GM12875 (cell line): Measurements from ENCODE around the gene TLE6.
A peak's percentile ranks its signal among the peaks of the same experiment; 100 is the strongest.
"Not testable (repeated sequence)": the region's sequence is repeated elsewhere in the genome, so short reads cannot be mapped to it uniquely, and the experiment has no call there.

ENCODE experiments used
- H3K4me3 ChIP-seq: one replicate; pipeline ENCODE4 v1.5.1; 2011; ENCODE audit warnings: low read depth, low read length, control low read depth
- TF ChIP-seq, protein P1 (sequence below): IDR thresholded peaks from 2 replicates; pipeline ENCODE4 v1.5.1; 2011; ENCODE audit warnings: low read depth, mild to moderate bottlenecking, control low read depth, inconsistent platforms, low read length, moderate library complexity, borderline replicate concordance; ENCODE audit not compliant: insufficient read depth

The TLE6 gene

DNA sequence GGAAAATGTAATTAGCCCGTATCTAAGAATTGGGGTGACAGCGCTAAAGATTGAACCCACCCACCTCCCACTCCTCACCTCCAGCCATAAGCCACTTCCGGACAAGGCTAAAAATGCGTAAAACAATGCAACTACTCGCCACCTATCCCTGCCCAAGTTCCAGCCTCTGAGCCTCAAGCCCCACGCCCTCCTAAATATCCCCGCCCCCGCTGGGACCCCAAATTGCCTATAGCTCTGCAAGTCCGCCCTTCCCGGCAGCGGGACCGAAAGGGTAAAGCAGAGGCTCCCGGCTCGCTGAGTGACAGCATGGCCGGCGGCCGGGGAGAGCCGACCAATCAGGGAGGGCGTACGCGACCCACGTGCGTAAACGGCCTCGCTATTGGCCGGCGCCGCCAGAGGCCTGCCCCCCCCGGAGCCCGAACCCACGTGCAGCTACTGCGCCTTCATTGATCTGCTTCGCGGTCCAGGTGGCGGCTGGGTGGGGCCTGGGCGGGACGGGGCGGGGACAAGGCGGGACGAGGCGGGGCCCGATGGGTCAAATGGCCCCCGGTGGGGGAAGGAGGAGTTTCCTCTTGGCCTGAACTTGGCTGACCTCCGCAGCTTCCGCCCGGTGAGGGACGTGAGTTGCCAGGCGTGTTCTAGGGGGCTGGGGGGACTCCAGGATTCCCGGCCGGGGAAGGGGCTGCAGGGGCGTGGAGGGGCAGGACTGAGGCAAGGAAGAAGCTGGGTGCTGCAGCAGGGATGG is at the start of gene TLE6:
Gene TLE6 (plus strand): TSS at position 564 of the 745 bp plus-strand sequence. CDS start 670 bp downstream, outside the sequence.
- TF ChIP-seq, protein P1, sequence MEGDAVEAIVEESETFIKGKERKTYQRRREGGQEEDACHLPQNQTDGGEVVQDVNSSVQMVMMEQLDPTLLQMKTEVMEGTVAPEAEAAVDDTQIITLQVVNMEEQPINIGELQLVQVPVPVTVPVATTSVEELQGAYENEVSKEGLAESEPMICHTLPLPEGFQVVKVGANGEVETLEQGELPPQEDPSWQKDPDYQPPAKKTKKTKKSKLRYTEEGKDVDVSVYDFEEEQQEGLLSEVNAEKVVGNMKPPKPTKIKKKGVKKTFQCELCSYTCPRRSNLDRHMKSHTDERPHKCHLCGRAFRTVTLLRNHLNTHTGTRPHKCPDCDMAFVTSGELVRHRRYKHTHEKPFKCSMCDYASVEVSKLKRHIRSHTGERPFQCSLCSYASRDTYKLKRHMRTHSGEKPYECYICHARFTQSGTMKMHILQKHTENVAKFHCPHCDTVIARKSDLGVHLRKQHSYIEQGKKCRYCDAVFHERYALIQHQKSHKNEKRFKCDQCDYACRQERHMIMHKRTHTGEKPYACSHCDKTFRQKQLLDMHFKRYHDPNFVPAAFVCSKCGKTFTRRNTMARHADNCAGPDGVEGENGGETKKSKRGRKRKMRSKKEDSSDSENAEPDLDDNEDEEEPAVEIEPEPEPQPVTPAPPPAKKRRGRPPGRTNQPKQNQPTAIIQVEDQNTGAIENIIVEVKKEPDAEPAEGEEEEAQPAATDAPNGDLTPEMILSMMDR: no peak
- H3K4me3 ChIP-seq: peak within 1 kb of the TSS; percentile 57

DNA sequence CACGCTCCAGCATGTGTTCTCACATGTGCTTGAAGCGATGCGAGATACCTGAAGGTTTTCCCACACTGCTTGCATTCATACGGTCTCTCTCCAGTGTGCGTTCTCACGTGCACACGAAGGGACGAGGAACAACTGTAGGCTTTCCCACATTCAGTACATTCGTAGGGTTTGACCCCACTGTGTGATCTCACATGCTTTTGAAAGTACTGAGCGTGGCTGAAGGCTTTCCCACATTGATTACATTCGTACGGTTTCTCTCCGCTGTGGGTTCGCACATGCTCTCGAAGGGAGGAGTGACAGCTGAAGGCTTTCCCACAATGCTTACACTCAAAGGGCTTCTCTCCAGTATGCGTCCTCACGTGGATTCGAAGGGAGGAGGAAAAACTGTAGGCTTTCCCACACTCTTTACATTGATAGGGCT is 43.9 kb upstream of the TLE6 start:
- H3K4me3 ChIP-seq: no peak overlapping the region

DNA sequence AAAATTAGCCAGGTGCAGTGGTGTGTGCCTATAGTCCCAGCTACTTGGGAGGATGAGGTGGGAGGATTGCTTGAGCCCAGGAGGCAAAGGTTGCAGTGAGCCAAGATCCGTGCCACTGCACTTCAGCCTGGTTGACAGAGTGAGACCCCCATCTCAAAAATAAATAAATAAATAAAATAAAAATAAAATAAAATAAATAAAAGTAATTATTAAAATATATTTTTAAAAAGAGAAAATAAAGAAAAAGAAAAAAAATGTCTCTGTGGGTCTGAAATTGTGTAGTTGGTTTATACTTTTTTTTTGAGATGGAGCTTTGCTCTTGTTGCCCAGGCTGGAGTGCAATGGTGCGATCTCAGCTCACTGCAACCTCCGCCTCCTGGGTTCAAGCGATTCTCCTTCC is 41.5 kb upstream of the TLE6 start:
- not testable (repeated sequence) for H3K4me3 ChIP-seq

More for the DNA sequence above, 43.9 kb upstream of the TLE6 start:
- TF ChIP-seq, protein P1: no peak

DNA sequence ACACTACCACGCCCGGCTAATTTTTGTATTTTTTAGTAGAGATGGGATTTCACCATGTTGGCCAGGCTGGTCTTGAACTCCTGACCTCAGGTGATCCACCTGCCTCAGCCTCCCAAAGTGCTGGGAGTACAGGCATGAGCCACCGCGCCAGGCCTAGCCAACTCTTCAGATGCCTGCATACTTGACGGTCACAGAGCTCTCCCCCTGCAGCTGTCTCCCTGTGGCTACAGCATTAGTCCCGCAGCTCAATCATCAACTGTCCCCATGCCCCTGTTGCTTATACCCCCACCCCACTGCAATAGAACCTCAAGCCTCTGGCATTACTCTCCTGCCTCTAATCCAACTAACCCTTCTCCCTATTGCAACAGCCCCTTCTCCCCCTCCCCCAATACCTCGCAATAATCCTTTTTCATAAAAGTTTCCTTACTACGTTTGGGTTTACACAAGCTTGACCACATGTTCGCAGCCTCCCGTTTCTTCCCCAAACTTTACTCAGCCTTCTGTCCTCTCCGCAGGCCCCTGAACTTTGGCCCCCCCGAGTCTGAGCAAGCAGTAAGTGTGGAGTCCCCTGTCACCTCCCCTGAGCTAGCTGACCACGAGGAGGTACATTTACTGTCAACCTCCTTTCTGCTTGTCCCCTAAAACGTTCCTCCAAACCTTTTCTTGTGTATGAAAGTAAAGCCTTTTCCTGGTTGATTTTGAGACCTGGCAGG is 34.3 kb upstream of the TLE6 start:
- no peak overlapping the region for H3K4me3 ChIP-seq
- TF ChIP-seq, protein P1: no peak

DNA sequence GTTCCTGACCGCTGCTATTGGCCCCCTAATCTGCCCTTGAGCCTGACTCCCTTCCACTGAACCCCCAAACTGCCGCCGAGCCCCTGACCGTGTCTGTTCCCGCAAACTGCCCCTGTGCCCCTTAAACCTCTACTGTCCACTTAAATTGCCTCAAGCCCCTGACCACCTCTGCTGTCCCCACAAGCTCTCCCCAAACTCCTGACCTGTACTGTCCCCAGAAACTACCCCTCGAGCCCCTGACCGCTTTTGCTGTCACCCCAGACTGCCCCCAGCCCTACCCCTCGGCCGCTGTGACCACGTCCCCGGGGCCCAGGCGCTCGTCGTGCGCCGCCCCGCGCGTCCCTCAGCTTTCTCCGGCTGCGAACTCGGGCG is 33.0 kb upstream of the TLE6 start:
- H3K4me3 ChIP-seq: peak overlapping the region; percentile 80
- TF ChIP-seq, protein P1: no peak

DNA sequence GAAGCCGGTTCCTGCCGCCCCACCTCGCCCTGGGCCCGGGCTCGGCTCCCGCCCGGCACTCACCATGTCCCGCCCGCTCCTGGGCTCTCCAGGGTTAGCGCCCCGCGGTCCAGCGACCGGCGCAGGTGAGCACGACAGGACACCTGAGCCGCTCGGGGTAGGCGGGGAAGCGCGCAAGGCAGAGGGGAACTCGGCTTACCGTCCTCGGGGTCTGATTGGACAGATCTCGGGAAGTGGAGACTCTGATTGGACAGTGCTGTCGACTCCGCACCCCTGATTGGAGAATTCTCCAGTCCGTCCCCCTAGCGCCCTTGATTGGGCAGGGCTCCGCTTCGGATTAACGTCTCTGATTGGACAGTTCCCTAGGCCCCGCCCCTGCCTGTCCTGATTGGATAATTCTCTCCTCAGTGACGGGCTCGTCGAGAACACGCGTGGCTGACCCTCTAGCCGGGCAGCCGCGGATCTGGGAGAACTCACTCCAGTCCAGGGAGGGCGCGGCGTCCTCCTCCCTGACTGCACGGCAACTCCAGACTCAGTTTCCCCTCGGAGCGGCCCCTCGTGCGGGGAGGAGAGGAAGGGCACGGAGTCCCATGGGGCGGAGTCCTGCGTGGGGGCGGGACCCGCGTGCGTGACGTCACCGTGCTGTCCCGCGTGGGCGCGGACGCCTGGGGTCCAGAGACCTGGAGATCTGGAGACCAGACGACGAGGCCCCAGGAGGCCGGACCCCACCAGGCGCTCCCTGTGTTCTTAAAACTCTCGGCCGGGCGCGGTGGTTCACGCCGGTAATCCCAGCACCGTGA is 32.4 kb upstream of the TLE6 start, which contains the start of gene ZNF77:
Gene ZNF77 (minus strand): TSS at position 197 of the 800 bp plus-strand sequence. CDS start 131 bp downstream, at position 66.
- TF ChIP-seq, protein P1: no peak
- H3K4me3 ChIP-seq: peak within 1 kb of the TSS; percentile 80

DNA sequence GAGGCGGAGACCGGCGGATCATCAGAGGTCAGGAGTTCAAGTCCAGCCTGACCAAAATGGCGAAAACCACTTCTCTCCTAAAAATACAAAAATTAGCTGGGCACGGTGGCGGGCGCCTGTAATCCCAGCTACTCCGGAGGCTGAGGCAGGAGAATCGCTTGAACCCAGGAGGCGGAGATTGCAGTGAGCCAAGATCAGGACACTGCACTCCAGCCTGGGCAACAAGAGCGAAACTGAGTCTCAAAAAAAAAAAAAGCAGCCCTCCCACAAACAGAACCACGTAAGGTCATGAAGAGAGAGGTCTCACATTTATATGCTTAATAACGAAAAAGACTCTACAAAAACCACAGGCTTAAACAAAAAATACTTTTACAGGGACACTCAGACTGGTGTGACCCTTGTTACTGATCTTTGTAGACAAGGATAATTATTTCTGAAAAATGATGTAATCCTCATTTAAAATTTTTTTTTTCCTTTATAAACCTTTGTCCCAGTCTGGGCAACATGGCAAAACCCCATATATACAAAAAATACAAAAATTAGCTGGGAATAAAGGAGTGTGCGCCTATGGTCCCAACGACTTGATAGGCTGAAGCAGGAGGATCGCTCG is 31.7 kb upstream of the TLE6 start:
- H3K4me3 ChIP-seq: peak overlapping the region; percentile 80
- TF ChIP-seq, protein P1: no peak
